Measurements from ENCODE around the gene SMURF1.

The SMURF1 gene

GRCh38 chr7:99004781-99005500 lies 139.0 kb downstream of the SMURF1 start:
- Histone ChIP-seq H3K4me2 (ENCODE audit: low read length) (no peak overlapping the region), H3K4me1 (no peaks in the 10 kb centered on the region), H3K36me3 (ENCODE audit: control insufficient read depth, insufficient read depth, low read length) (no peaks in the 10 kb centered on the region), H2AFZ (no peak overlapping the region), H3K9me3 (ENCODE audit: control insufficient read depth, low read length) (no peaks in the 10 kb centered on the region), H3K27me3 (ENCODE audit: control insufficient read depth, insufficient read depth, low read length) (no peaks in the 10 kb centered on the region), H3K9ac (no peak overlapping the region), H3K27ac (no peak overlapping the region), H3K4me3 (ENCODE audit: low read depth, low read length) (no peak overlapping the region), H3K79me2 (no peaks in the 10 kb centered on the region)
- TF ChIP-seq CTCF (IDR thresholded peaks at IDR 0.05), result no peak

GRCh38 chr7:99004216-99004615 lies 139.7 kb downstream of the SMURF1 start:
- no peaks in the 10 kb centered on the region for H3K79me2 ChIP-seq
- no peak overlapping the region for H3K4me3 ChIP-seq (ENCODE audit: low read depth, low read length)
- H3K36me3 ChIP-seq (ENCODE audit: control insufficient read depth, insufficient read depth, low read length), result no peaks in the 10 kb centered on the region

GRCh38 chr7:99003419-99003818 lies 140.5 kb downstream of the SMURF1 start:
- no peak overlapping the region for H3K4me2 ChIP-seq (ENCODE audit: low read length)
- H3K4me1 ChIP-seq, result no peaks in the 10 kb centered on the region
- H3K27ac ChIP-seq, result no peak overlapping the region
- H3K9me3 ChIP-seq (ENCODE audit: control insufficient read depth, low read length), result no peaks in the 10 kb centered on the region
- H3K4me3 ChIP-seq (ENCODE audit: low read depth, low read length), result no peak overlapping the region
- no peak overlapping the region for H3K9ac ChIP-seq
- H3K27me3 ChIP-seq (ENCODE audit: control insufficient read depth, insufficient read depth, low read length), result no peaks in the 10 kb centered on the region
- H2AFZ ChIP-seq, result no peak overlapping the region
- H3K79me2 ChIP-seq, result no peaks in the 10 kb centered on the region
- H3K36me3 ChIP-seq (ENCODE audit: control insufficient read depth, insufficient read depth, low read length), result no peaks in the 10 kb centered on the region
- TF ChIP-seq CTCF (IDR thresholded peaks at IDR 0.05), result no peak

More at GRCh38 chr7:99004216-99004615, 139.7 kb downstream of the SMURF1 start:
- Histone ChIP-seq H3K27ac (no peak overlapping the region), H3K9ac (no peak overlapping the region), H3K4me2 (ENCODE audit: low read length) (no peak overlapping the region), H3K9me3 (ENCODE audit: control insufficient read depth, low read length) (no peaks in the 10 kb centered on the region), H2AFZ (no peak overlapping the region), H3K4me1 (no peaks in the 10 kb centered on the region), H3K27me3 (ENCODE audit: control insufficient read depth, insufficient read depth, low read length) (no peaks in the 10 kb centered on the region)
- no peak for TF ChIP-seq CTCF (IDR thresholded peaks at IDR 0.05)

GRCh38 chr7:99002827-99003212 lies 141.1 kb downstream of the SMURF1 start:
- Histone ChIP-seq H2AFZ (no peak overlapping the region), H3K36me3 (ENCODE audit: control insufficient read depth, insufficient read depth, low read length) (no peaks in the 10 kb centered on the region), H3K4me1 (no peaks in the 10 kb centered on the region), H3K4me3 (ENCODE audit: low read depth, low read length) (no peak overlapping the region), H3K4me2 (ENCODE audit: low read length) (no peak overlapping the region), H3K9ac (no peak overlapping the region), H3K27me3 (ENCODE audit: control insufficient read depth, insufficient read depth, low read length) (no peaks in the 10 kb centered on the region), H3K9me3 (ENCODE audit: control insufficient read depth, low read length) (no peaks in the 10 kb centered on the region), H3K27ac (no peak overlapping the region), H3K79me2 (no peaks in the 10 kb centered on the region)
- no peak for TF ChIP-seq CTCF (IDR thresholded peaks at IDR 0.05)

All from parathyroid adenoma (tissue), 2 donors.